ENCODE measurements around the gene LAMA2. TPM values are rescaled to one million over a fixed set of nuclear protein-coding genes. Genes with fewer than 3 reads are reported as not detected.

LAMA2 gene
- total RNA-seq, 4 donors from 2014 or later, result 203 to 339 (median 275) TPM

GRCh38 chr6:129239825-129240491, 357.0 kb downstream of the LAMA2 start:
- no peaks in the 10 kb centered on the region for H3K27me3 ChIP-seq
- TF ChIP-seq POLR2A (IDR thresholded peaks at IDR 0.05) (no peak), CTCF (IDR thresholded peaks at IDR 0.05) (no peak), EP300 (IDR thresholded peaks at IDR 0.05) (no peak)
- no peaks in the 10 kb centered on the region for H3K9me3 ChIP-seq
- no peak overlapping the region for H3K4me3 ChIP-seq
- DNase-seq (ENCODE audit: low spot score in 2 of 2), result no peak
- H3K27ac ChIP-seq, result no peak overlapping the region
- H3K36me3 ChIP-seq, result peaks cover 0 to 5% (median 0%) of the 10 kb centered on the region in 3 donors
- peaks cover 0 to 15% (median 0%) of the 10 kb centered on the region in 4 donors for H3K4me1 ChIP-seq
- WGBS, 2 donors, result 96 to 97% methylated on average over 10 of the region's 10 CpGs

DNA sequence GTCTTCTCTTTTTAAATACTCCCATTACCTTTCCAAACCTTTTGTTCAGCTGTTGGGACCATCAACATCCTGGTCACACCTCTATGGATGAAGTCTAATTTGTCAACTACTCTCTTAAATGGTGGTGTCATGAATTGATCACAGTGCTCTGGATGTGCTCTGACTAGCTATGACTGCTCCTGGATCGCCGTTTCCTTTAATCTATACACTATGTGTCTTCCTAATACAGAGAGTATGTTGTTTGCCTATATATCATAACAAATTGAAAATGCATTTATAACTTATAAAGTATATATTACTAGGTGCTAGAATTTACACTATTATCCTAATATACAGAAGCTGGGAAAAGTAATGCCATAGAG, 357.5 kb downstream of the LAMA2 start:
- Histone ChIP-seq H3K9me3 (no peaks in the 10 kb centered on the region), H3K27ac (no peak overlapping the region), H3K36me3 (peaks cover 0 to 5% (median 0%) of the 10 kb centered on the region in 3 donors), H3K4me1 (peaks cover 0 to 10% (median 0%) of the 10 kb centered on the region in 4 donors), H3K27me3 (no peaks in the 10 kb centered on the region), H3K4me3 (no peak overlapping the region)
- 93 to 97% methylated on average over 2 of the region's 2 CpGs for WGBS, 2 donors
- no peak for DNase-seq (ENCODE audit: low spot score in 2 of 2)
- TF ChIP-seq EP300 (IDR thresholded peaks at IDR 0.05) (no peak), POLR2A (IDR thresholded peaks at IDR 0.05) (no peak), CTCF (IDR thresholded peaks at IDR 0.05) (no peak)

- H3K4me1 ChIP-seq, result no peaks in the 10 kb centered on the region
- WGBS, 2 donors, result 70 to 72% methylated on average over 2 of the region's 2 CpGs
- no peaks in the 10 kb centered on the region for H3K9me3 ChIP-seq
- H3K4me3 ChIP-seq, result no peak overlapping the region
- no peak for TF ChIP-seq CTCF (IDR thresholded peaks at IDR 0.05)
- no peak for TF ChIP-seq EP300 (IDR thresholded peaks at IDR 0.05)
- TF ChIP-seq POLR2A (IDR thresholded peaks at IDR 0.05), result no peak
- no peaks in the 10 kb centered on the region for H3K27me3 ChIP-seq
- no peak overlapping the region for H3K27ac ChIP-seq
- DNase-seq (ENCODE audit: low spot score in 2 of 2), result no peak
- peaks cover 0 to 5% (median 0%) of the 10 kb centered on the region in 3 donors for H3K36me3 ChIP-seq
Measured at GRCh38 chr6:129242546-129242945, 359.6 kb downstream of the LAMA2 start.

GRCh38 chr6:129243377-129243776, 360.4 kb downstream of the LAMA2 start:
- no peak for DNase-seq (ENCODE audit: low spot score in 2 of 2)
- Histone ChIP-seq H3K27me3 (no peaks in the 10 kb centered on the region), H3K9me3 (no peaks in the 10 kb centered on the region), H3K4me3 (no peak overlapping the region), H3K4me1 (no peaks in the 10 kb centered on the region), H3K36me3 (peaks cover 0 to 5% (median 0%) of the 10 kb centered on the region in 3 donors), H3K27ac (no peak overlapping the region)
- no peak for TF ChIP-seq EP300 (IDR thresholded peaks at IDR 0.05)
- no peak for TF ChIP-seq POLR2A (IDR thresholded peaks at IDR 0.05)
- TF ChIP-seq CTCF (IDR thresholded peaks at IDR 0.05), result no peak
- 59 to 67% methylated on average over 2 of the region's 2 CpGs for WGBS, 2 donors

GRCh38 chr6:129248946-129249345, 366.0 kb downstream of the LAMA2 start:
- Histone ChIP-seq H3K36me3 (no peaks in the 10 kb centered on the region), H3K9me3 (no peaks in the 10 kb centered on the region), H3K4me1 (peaks cover 0 to 27% (median 0%) of the 10 kb centered on the region in 4 donors), H3K27ac (peak overlapping the region in 2 of 4 donors; percentile 5 to 15), H3K27me3 (no peaks in the 10 kb centered on the region), H3K4me3 (no peak overlapping the region)
- DNase-seq (ENCODE audit: low spot score in 2 of 2), result no peak
- WGBS, 2 donors, result 28 to 46% methylated on average over 4 of the region's 4 CpGs
- TF ChIP-seq EP300 (IDR thresholded peaks at IDR 0.05), result no peak
- no peak for TF ChIP-seq CTCF (IDR thresholded peaks at IDR 0.05)
- no peak for TF ChIP-seq POLR2A (IDR thresholded peaks at IDR 0.05)
